HG02610 (cell line): ENCODE results near the gene DDIT3.
"Not testable (repeated sequence)": the region's sequence is repeated elsewhere in the genome, so short reads cannot be mapped to it uniquely, and the experiment has no call there.

Experiments used
- ATAC-seq: cut with Tn5 transposase; IDR thresholded peaks from one replicate; pipeline ENCODE4 v1.9.1; 2021; ENCODE audit warnings: mild to moderate bottlenecking, moderate library complexity; ENCODE audit not compliant: unreplicated experiment

DDIT3 gene

DNA sequence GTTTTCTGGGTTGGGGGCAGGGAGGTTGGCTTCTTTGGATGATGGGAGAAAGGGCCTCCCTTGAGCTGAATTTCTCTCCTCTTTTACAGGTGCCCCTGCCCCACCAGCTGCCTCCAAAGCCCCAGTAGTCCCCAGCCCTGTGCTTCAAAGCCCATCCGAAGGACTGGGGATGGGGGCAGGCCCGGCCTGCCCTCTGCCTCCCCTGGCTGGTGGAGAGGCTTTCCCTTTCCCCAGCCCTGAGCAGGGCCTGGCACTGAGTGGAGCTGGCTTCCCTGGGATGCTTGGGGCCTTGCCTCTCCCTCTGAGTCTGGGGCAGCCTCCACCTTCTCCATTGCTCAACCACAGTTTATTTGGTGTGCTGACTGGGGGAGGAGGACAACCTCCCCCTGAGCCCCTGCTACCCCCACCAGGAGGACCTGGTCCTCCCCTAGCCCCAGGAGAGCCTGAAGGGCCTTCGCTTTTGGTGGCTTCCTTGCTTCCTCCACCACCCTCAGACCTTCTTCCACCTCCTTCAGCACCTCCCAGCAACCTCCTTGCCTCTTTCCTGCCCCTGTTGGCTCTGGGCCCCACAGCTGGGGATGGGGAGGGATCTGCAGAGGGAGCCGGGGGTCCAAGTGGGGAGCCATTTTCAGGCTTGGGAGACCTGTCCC is 6.3 kb upstream of the DDIT3 start:
- no peak for ATAC-seq

DNA sequence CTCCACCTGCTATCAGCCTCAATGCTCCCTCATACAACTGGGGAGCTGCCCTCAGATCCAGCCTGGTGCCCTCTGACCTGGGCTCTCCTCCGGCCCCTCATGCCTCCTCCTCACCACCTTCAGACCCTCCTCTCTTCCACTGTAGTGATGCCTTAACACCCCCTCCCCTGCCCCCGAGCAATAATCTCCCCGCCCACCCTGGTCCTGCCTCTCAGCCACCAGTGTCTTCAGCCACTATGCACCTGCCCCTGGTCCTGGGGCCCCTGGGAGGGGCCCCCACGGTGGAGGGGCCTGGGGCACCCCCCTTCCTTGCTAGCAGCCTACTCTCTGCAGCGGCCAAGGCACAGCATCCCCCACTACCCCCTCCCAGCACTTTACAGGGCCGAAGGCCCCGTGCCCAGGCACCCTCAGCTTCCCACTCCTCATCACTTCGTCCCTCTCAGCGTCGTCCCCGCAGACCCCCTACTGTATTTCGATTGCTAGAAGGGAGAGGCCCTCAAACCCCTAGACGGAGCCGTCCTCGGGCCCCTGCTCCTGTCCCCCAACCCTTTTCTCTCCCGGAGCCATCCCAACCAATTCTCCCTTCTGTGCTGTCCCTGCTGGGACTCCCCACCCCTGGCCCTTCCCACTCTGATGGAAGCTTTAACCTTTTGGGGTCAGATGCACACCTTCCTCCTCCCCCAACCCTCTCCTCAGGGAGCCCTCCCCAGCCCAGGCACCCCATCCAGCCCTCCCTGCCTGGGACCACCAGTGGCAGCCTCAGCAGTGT is 5.5 kb upstream of the DDIT3 start:
- ATAC-seq, result no peak

DNA sequence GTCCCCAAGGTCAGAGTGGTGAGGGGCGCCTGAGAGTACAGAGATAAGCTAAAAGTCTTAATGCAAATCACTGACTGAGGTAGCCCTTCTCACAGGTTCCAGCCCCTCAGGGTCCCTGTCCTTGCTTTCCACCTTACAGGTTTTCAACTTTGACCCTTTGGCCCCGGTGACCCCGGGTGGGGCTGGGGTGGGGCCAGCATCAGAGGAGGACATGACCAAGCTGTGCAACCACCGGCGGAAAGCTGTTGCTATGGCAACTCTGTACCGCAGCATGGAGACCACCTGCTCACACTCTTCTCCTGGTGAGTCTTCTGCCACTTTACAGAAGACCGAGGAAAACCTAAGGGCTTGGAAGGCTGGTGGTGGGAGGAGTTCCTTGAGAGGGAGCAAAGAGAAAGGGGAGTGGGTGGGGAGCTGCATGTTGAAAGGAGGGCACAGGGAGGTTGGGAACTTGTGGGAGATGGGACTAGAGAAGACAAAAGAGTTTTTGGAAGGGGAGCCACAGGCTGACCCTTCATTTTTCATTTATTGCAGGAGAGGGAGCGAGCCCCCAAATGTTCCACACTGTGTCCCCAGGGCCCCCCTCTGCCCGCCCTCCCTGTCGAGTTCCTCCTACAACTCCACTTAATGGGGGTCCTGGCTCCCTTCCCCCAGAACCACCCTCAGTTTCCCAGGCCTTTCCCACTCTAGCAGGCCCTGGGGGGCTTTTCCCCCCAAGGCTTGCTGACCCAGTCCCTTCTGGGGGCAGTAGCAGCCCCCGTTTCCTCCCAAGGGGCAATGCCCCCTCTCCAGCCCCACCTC is 4.7 kb upstream of the DDIT3 start:
- no peak for ATAC-seq

DNA sequence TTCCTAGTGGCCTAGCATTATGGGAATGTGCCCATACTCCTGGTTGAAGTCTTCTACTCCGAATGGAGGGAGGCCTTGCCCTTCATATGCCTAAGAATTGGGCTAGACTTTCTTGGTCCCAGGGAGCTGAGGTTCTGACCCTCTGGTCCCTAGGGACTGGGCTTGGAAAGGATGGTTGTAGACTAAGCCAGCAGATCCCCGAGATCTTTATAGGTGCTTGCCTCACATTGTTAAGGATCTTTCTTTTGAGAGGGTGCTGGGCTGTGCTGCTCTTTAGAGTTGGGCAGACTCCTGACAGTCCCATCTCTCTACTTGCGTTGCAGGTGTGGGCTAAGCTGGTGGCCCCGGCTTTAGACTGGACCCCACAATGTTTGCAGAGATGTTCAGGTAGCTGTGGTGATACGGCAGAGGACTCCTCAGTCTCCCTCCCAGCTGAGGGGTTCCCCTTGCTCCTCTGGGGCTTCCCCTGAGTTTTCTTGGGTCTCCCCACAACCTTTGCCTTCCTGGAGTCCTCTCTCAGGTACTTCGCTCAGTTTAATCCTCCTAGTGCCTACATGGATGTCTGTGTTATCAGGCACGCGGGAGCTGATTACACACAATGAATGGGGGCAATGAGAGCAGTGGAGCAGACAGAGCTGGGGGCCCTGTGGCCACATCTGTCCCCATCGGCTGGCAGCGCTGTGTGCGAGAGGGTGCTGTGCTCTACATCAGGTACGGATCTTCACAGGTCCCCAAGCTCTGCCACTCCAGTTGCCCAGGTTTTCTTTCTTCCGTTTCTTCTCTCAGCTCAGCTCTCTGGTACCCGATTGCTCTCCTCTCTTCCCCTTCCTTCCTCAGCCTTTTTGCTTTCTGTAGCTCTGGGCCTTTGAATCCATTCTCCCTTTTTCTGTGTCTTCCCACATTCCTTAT is 3.6 kb upstream of the DDIT3 start:
- ATAC-seq, result no peak

DNA sequence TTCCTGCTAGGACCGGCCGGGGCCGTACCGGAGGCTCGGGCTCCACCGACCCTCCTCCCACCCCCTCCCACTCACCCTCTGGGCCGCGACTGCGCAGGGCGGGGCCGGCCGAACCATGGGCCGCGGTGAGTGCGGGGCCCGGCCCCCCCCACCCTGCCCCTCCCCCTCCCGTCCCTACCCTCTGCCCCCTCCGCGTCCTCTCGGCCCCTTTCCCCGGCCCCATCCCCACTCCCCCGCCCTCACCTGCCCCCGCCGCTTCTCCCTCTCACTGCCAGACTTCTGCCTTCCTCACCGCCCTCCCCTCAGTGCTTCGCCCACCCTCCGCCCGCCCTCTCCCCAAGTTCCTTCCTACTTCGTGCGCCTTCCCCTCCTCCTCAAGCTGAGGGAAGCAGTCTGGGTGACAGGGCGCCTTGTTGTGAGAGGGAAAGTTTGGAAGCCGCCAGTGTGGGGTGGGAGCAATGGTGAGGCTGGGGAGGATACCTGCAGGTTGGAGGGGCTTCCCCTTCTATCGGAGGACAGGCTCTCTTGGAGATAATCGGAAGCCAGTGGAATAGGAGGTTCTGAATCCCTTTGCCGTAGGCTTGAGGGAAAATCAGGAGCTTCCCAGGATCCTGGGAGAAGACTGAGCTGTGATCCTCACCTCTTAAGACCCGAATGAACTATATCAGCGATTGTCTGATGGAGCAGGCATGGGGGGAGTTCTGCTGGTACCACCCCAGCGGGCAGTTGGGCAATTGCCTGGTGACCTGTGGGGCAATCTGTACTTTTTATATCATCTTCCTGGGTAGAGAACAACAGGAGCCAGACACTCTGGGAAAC is 2.8 kb upstream of the DDIT3 start:
- no peak for ATAC-seq

DNA sequence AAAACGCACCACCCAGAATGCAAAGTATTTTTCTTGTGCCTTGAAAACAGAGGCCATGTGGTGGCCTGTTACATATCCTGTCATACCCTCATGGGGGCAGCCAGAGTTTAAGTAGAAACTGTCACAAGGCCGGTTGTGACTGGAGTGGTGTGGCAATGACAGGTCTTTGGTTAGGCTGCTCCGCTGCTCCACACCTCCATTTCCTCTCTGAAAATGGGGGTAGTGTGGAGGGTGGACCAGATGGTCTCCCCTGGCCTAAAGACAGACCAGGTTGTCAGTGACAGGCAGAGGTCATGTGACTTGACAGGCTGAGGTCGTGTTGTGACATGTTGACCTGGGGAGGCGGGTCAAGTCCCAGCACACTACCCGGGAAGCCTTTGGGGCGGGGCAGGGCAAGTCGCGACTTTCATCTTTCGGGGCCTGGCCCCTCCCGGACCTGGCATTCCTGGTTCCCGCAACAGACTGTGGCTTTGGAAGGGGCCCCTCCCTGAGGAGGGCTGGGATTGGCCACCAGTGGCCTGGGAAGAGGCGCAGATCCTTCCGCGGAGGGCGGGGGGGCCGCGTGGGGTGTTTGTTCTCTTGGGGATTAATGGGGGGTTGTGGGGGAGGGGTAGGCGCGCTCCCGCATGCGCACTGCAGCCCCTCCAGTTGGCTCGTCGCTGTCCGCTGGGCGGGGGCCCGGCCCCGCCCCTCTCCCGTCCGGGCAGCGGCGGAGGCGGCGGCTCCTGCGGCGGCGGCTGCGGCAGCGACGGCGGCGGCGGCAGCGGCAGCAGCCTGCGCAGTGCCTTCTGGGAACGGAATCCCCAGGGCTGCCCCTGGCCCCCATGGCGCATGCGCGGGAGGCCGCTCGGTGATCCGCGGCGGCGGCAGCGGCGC is 1.9 kb upstream of the DDIT3 start, which contains the start of gene MBD6:
Gene MBD6, plus strand, starts transcription at position 814 of the 876 bp plus-strand sequence. CDS start 1,480 bp downstream, outside the sequence.
- peak; percentile 28 for ATAC-seq

DNA sequence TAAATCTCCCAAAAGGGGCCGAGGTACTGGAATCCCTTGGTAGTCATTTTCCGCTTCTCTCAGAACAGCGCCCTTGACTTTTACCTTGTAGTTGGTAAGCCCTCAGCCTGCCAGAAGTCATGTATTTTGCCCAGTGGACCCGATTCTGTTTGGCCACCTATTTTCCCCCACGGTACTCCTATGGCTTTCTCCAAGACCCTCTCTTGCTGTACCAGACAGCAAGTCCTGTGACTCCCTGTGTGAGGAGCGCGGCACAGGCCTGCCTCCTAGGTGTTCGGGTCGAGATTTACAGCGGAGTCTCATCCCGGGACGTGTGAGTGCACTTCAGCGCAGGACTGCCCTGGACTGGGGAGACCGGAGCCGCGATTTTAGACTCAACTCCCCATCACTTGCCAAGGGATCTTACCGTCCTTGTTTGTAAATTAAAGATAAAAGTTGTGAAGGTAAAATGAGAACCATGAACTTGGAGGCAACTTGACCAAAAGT is 1.3 kb upstream of the DDIT3 start:
- ATAC-seq, result no peak

DNA sequence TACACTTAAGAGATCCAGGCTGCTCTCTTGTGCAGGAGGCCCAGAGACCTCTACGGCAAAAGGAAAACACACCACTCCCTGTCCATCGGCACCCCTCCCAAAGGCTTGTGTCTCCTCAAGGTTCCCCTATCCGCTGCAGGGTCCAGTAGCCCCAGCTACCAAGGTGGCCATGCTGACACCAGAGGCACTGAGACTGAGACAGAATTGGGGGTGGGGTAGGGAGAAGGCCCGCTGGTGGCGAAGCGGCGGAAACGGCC is 590 bp downstream of the DDIT3 start:
- ATAC-seq, result peak; percentile 0

DNA sequence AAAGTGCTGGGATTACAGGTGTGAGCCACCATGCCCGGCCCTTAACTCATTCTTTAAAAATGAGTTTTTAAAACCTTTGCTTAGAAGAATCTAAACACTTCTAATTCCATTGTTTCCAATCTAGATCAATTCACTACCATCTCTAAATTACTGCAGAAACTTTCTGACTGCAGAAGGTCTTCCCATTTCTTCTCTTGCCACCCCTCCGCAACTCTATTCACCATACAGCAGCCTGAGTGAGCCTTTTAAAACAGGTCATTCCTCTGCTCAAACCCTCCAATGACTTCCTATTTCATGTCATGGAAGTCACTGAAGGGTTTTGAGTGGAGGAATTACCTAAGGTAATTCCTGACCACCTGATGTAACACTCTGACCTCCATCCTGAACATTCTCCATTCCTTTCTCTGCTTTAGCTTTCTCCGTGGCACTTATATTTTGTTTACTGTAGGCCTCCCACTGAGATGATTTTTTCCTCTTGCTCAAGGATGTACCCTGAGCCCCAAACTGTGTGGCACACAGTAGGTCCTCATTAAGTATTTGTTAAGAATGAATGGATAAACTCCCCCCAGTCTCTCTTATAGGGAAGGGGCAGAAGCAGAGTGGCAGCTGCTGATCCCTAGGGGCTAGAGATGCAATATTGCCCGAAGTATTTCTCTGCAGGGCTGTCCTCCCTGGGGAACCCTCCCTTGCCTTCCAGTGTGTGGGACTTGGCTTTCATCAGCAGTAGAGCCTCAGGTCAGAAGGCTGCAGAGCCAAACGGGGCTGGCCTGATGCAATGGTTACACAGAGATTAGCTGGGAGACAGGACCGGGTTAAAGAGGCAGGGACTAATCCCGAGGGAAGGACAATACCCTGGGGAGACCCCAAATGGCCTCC is 1.2 kb downstream of the DDIT3 start:
- ATAC-seq, result no peak

DNA sequence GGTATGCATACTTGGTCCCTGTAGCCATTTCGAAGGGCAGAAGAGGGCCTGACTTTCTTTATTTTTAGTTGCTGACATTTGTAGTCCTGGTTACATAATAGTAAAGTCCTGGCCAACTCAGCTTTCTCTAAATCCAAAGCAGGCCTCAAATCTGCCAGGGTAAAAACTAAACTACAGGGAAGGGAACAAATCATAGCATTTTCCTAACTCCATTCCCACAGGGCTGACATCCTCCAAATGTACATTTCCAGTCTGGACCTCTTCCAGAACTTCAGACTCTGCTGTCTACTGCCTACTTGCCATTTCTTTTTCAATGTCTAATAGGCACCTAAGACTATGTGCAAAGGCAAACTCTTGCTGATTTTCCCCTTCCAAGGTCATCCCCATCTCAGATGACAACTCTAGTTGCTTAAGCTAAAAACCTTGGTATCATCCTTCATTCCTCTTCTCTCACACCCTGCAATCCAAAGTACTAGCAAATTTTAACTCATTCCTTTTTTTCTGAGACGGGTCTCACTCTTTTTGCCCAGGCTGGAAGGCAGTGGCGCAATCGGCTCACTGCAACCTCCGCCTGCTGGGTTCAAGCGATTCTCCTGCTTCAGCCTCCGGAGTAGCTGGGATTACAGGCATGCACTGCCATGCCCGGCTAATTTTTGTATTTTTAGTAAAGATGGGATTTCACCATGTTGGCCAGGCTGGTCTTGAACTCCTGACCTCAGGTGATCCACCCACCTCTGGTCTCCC is 2.0 kb downstream of the DDIT3 start:
- no peak for ATAC-seq

DNA sequence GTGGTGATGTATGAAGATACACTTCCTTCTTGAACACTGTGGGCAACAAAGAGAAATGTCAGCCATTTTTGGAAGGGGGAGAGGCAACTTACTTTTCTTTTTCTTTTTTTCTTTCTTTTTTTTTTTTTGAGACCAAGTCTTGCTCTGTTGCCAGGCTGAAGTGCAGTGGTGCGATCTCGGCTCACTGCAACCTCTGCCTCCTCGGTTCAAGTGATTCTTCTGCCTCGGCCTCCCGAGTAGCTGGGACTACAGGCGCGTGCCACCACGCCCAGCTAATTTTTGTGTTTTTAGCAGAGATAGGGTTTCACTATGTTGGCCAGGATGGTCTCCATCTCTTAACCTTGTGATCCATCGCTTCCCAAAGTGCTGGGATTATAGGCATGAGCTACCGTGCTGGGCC is 2.6 kb downstream of the DDIT3 start:
- not testable (repeated sequence) for ATAC-seq

DNA sequence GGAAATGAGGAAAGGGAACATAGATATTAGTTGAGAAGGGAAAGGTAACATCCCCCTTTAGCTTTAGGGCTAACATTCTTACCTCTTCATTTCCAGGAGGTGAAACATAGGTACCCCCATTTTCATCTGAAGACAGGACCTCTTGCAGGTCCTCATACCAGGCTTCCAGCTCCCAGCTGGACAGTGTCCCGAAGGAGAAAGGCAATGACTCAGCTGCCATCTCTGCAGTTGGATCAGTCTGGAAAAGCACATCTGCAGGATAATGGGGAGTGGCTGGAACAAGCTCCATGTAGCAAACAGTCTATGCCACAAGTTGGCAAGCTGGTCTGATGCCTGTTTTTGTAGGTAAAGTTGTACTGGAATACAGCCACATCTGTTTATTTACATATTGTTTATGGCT is 3.1 kb downstream of the DDIT3 start:
- ATAC-seq, result no peak

DNA sequence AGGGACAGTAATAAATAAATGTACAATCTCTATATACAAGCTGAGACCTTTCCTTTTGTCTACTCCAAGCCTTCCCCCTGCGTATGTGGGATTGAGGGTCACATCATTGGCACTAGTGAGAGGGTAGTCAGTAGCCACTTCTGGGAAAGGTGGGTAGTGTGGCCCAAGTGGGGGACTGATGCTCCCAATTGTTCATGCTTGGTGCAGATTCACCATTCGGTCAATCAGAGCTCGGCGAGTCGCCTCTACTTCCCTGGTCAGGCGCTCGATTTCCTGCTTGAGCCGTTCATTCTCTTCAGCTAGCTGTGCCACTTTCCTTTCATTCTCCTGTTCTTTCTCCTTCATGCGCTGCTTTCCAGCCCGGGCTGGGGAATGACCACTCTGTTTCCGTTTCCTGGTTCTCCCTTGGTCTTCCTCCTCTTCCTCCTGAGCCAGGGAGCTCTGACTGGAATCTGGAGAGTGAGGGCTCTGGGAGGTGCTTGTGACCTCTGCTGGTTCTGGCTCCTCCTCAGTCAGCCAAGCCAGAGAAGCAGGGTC is 3.6 kb downstream of the DDIT3 start:
- ATAC-seq, result no peak

DNA sequence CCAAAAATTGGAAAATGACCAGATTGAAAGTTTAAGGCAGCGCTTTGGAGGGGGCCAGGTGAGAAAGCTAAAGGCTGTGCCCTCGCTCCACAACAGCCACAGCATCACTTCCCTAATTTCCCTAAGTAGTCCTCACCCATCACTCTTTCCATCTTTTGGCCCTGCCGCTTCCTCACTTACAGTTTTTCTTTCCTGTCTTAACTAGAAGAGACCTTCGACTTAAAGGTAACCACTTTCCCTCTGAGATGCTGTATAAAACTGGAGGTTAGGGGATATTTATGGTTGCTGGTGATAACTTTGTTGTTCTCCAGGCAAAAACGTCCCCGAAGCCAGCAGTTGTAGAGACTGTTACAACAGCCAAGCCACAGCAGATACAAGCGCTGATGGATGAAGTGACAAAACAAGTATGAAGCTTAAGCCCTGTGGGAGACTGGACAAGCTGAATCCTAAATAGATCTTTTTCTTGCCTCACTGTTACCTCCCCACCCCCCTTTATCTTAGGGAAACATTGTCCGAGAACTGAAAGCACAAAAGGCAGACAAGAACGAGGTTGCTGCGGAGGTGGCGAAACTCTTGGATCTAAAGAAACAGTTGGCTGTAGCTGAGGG is 4.3 kb downstream of the DDIT3 start:
- no peak for ATAC-seq

DNA sequence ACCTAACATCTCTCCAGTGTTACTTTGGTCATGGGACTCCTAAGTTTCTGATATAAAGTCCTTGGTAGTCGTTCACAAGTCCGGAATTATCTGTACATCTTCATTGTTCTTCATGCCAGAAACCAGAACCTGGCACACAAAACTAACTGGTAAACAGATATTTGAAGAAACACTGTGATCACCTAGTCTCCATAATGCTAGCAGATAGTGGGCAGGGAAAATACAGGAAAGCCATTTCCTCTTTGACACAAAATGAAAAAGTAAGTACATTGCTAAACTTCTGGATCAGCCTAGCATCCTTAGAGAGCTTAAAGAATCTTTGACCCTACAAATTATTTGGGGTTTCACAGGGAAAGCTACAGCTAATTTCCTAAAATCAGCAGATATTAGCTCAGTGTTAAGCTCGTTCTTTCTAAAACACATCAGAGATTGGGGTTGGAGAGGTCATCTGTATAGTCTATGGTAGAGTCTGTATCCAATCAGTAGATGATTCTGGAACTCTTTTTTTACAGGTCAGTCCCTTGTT is 4.8 kb downstream of the DDIT3 start:
- no peak for ATAC-seq

DNA sequence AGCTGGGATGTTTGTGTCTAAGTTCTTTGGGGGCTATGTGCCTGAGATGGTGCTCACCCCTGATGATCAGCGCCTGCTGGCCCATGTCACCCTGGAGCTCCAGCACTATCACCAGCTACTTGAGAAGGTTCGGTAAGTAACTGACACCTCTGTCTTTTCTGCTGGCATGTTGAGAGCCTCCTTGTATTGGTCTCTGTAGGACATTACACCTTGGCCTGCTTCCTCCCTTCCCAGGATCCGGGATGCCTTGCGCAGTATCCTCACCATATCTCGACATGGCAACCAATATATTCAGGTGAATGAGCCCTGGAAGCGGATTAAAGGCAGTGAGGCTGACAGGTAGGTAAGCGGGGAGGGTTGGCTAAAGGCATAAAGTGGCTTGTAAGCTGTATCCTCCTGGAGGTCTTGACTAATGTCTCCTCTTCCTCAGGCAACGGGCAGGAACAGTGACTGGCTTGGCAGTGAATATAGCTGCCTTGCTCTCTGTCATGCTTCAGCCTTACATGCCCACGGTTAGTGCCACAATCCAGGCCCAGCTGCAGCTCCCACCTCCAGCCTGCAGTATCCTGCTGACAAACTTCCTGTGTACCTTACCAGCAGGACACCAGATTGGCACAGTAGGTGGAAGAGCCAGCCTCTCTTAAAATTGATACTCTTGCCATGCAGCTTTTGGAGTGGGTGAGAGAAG is 5.5 kb downstream of the DDIT3 start:
- ATAC-seq, result no peak
